DOHH2 (cell line): Measurements from ENCODE around the gene STAT5A.

Source experiments
- H3F3A ChIP-seq: fragments of 200-600 bp; sonication (generic), shearing (Covaris generic); 2 replicates; pipeline ENCODE4 v1.6.0; 2016; ENCODE audit warnings: antibody characterized with exemption, mild to moderate bottlenecking; ENCODE audit not compliant: control insufficient read depth, insufficient read depth
- H3K27ac ChIP-seq: fragments of 200-600 bp; sonication (generic); 2 replicates; pipeline ENCODE4 v1.5.1; 2014; ENCODE audit warnings: low read depth, mild to moderate bottlenecking, low read length, moderate library complexity
- H3K27me3 ChIP-seq: fragments of 200-600 bp; sonication (generic); 2 replicates; pipeline ENCODE4 v1.6.1; 2014; ENCODE audit warnings: mild to moderate bottlenecking, low read length, mixed read lengths; ENCODE audit not compliant: control insufficient read depth
- H3K36me3 ChIP-seq: fragments of 200-600 bp; sonication (generic); 2 replicates; pipeline ENCODE4 v1.6.1; 2014; ENCODE audit warnings: mild to moderate bottlenecking, low read length, moderate library complexity, mixed read lengths; ENCODE audit not compliant: control insufficient read depth
- H3K4me1 ChIP-seq: fragments of 200-600 bp; sonication (generic); 2 replicates; pipeline ENCODE4 v1.6.1; 2014; ENCODE audit warnings: mild to moderate bottlenecking, low read length, mixed read lengths; ENCODE audit not compliant: control insufficient read depth
- H3K4me2 ChIP-seq: fragments of 200-600 bp; sonication (generic); 2 replicates; pipeline ENCODE4 v1.6.0; 2014; ENCODE audit warnings: mild to moderate bottlenecking, low read length, moderate library complexity
- H3K4me3 ChIP-seq: fragments of 200-600 bp; sonication (generic); 2 replicates; pipeline ENCODE4 v1.5.1; 2014; ENCODE audit warnings: mild to moderate bottlenecking, low read length, mixed read lengths
- H3K79me2 ChIP-seq: fragments of 200-600 bp; sonication (generic); 2 replicates; pipeline ENCODE4 v1.6.1; 2014; ENCODE audit warnings: mild to moderate bottlenecking, low read length, mixed read lengths; ENCODE audit not compliant: control insufficient read depth
- H3K9me2 ChIP-seq: fragments of 200-600 bp; sonication (generic); replicated peaks from 2 replicates; pipeline ENCODE4 v1.6.1; 2014; ENCODE audit warnings: mild to moderate bottlenecking, low read length, mixed read lengths; ENCODE audit not compliant: control insufficient read depth
- H3K9me3 ChIP-seq: fragments of 200-600 bp; sonication (generic); 2 replicates; pipeline ENCODE4 v1.6.1; 2014; ENCODE audit warnings: antibody characterized with exemption, low read length, mixed read lengths; ENCODE audit not compliant: control insufficient read depth, insufficient read depth
- H4K20me1 ChIP-seq: fragments of 200-600 bp; sonication (generic); 2 replicates; pipeline ENCODE4 v1.6.0; 2014; ENCODE audit warnings: low read depth, mild to moderate bottlenecking, antibody characterized with exemption, low read length, moderate library complexity; ENCODE audit not compliant: control insufficient read depth, insufficient read depth
- EZH2phosphoT487 ChIP-seq: fragments of 200-600 bp; sonication (generic); IDR thresholded peaks from 2 replicates; pipeline ENCODE4 v1.6.1; 2017; ENCODE audit warnings: borderline replicate concordance, mild to moderate bottlenecking, antibody characterized with exemption, low read length, moderate library complexity, mixed read lengths
- TF ChIP-seq, protein P1 (sequence below): fragments of 200-600 bp; sonication (generic); IDR thresholded peaks from one replicate; pipeline ENCODE4 v1.5.1; 2014; ENCODE audit warnings: antibody characterized with exemption, mild to moderate bottlenecking, low read depth, low read length; ENCODE audit not compliant: poor library complexity, severe bottlenecking

Gene STAT5A

DNA sequence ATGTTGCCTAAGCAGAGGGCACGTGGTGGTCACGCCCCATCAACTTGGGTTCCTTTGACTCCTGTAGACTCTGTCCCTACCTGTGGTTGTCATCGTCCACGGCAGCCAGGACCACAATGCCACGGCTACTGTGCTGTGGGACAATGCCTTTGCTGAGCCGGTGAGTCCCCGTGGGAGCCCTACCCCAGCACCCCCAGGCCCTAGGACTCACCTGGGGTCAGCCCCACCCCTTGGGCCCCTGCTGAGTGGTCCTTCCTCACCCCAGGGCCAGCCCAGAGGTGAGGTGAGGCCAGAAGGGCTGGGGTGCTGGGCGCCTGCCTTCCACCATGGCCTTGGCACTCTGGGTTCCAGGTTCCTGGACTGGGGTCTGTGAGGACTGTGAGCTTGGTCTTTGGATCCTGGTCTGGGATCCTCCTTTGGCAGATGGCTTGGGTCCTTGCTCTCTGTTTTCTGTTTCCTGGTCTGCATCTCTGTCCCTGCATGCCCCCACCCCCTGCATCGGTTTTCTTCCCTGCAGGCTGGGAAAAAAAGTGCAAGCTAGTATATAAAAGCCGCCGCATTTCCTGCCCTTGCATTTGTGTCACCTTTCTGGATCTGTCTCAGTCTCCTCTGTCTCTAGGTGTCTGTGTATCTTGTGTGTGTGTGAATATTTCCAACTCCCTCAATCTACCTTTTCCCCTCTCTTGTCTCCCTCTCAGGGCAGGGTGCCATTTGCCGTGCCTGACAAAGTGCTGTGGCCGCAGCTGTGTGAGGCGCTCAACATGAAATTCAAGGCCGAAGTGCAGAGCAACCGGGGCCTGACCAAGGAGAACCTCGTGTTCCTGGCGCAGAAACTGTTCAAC lies 17.5 kb downstream of the STAT5A start:
- no peaks in the 10 kb centered on the region for H3F3A ChIP-seq
- TF ChIP-seq, protein P1, sequence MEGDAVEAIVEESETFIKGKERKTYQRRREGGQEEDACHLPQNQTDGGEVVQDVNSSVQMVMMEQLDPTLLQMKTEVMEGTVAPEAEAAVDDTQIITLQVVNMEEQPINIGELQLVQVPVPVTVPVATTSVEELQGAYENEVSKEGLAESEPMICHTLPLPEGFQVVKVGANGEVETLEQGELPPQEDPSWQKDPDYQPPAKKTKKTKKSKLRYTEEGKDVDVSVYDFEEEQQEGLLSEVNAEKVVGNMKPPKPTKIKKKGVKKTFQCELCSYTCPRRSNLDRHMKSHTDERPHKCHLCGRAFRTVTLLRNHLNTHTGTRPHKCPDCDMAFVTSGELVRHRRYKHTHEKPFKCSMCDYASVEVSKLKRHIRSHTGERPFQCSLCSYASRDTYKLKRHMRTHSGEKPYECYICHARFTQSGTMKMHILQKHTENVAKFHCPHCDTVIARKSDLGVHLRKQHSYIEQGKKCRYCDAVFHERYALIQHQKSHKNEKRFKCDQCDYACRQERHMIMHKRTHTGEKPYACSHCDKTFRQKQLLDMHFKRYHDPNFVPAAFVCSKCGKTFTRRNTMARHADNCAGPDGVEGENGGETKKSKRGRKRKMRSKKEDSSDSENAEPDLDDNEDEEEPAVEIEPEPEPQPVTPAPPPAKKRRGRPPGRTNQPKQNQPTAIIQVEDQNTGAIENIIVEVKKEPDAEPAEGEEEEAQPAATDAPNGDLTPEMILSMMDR = no peak
- no peak for TF ChIP-seq EZH2phosphoT487
- H3K27me3 ChIP-seq = no peaks in the 10 kb centered on the region
- no peaks in the 10 kb centered on the region for H3K9me3 ChIP-seq
- no peaks in the 10 kb centered on the region for H3K4me1 ChIP-seq
- H3K36me3 ChIP-seq = no peaks in the 10 kb centered on the region
- no peak overlapping the region for H3K4me3 ChIP-seq
- H3K4me2 ChIP-seq = no peak overlapping the region
- no peaks in the 10 kb centered on the region for H3K9me2 ChIP-seq
- H3K27ac ChIP-seq = no peak overlapping the region
- H3K79me2 ChIP-seq = no peaks in the 10 kb centered on the region
- no peaks in the 10 kb centered on the region for H4K20me1 ChIP-seq

DNA sequence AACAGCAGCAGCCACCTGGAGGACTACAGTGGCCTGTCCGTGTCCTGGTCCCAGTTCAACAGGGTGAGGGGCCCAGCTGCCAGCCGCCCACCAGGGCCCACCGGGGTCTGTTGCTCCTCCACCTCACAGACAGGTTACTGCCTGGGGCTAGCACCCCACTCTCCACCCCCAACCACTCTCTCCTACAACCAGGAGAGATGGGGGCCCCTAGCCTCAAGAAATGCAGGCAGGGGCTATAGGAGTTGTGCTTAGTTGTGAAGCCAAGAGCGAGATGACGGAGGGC lies 18.0 kb downstream of the STAT5A start:
- no peaks in the 10 kb centered on the region for H3K9me2 ChIP-seq
- H3K4me1 ChIP-seq = no peaks in the 10 kb centered on the region
- no peaks in the 10 kb centered on the region for H3K79me2 ChIP-seq
- H4K20me1 ChIP-seq = no peaks in the 10 kb centered on the region
- H3K4me2 ChIP-seq = no peak overlapping the region
- H3K4me3 ChIP-seq = no peak overlapping the region
- H3K9me3 ChIP-seq = no peaks in the 10 kb centered on the region
- no peaks in the 10 kb centered on the region for H3F3A ChIP-seq
- no peak overlapping the region for H3K27ac ChIP-seq
- no peaks in the 10 kb centered on the region for H3K27me3 ChIP-seq
- no peaks in the 10 kb centered on the region for H3K36me3 ChIP-seq
- no peak for TF ChIP-seq EZH2phosphoT487
- TF ChIP-seq, protein P1 = no peak

DNA sequence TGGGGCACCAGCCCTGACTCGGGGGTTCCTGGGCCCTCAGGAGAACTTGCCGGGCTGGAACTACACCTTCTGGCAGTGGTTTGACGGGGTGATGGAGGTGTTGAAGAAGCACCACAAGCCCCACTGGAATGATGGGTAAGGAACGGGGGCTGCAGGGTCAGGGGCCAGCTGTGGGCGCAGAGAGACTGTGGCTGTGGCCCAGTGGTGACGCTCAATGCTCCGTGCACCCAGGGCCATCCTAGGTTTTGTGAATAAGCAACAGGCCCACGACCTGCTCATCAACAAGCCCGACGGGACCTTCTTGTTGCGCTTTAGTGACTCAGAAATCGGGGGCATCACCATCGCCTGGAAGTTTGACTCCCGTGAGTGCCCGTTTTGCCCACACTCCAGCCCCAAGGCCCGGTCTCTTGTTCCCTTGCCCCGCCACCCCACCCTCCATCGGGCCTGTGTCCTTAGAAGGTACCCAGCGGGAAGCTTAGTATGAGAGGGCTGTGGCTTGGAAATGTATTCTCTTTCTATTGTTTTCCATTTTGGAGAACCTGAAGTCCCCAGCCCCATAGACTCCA lies 19.1 kb downstream of the STAT5A start:
- TF ChIP-seq EZH2phosphoT487 = no peak
- TF ChIP-seq, protein P1 = no peak
- Histone ChIP-seq H3K27me3 (no peaks in the 10 kb centered on the region), H3F3A (no peaks in the 10 kb centered on the region), H3K36me3 (no peaks in the 10 kb centered on the region), H3K79me2 (no peaks in the 10 kb centered on the region), H4K20me1 (no peaks in the 10 kb centered on the region), H3K4me2 (no peak overlapping the region), H3K4me1 (peaks cover 11% of the 10 kb centered on the region), H3K27ac (no peak overlapping the region), H3K4me3 (no peak overlapping the region), H3K9me2 (no peaks in the 10 kb centered on the region), H3K9me3 (no peaks in the 10 kb centered on the region)
